Measurements from ENCODE around the gene GOLGA3. TPM values are rescaled to one million over a fixed set of nuclear protein-coding genes. Genes with fewer than 3 reads are reported as not detected.
A peak's percentile ranks its signal among the peaks of the same experiment; 100 is the strongest.

GOLGA3 gene
- total and polyA plus RNA-seq, 10 of the 15 experiments (the other 5 are each of a cell fraction or from before 2014, with no cell fraction given): 2.0 to 42.7 (median 15.2) TPM

- ChIA-PET POLR2A (no interaction called here), CTCF (interaction anchor here (0.7 kb wide), 1 partner anchor 19 kb away, joined by 3 read pairs; no protein-coding TSS in a partner anchor), SMC1A (ENCODE audit: uncharacterized antibody, unreplicated experiment) (no interaction called here), RAD21 (ENCODE audit: unreplicated experiment) (no interaction called here)
- no peaks in the 10 kb centered on the region for H3K79me2 ChIP-seq (ENCODE audit: control insufficient read depth, insufficient read depth, low read length)
- intact Hi-C loops (cut with micrococcal nuclease; ENCODE audit: unreplicated experiment) (no loop called here), in situ Hi-C loops (cut with MboI) (no loop called here)
- H3K36me3 ChIP-seq (ENCODE audit: control insufficient read depth in 2 of 2, insufficient read depth in 2 of 2, low read length in 1 of 2): peaks cover 6 to 8% of the 10 kb centered on the region in 2 experiments; a peak in 3 of 4 replicates
- 98% methylated on average over 27 of the region's 27 CpGs for WGBS (ENCODE audit: insufficient coverage, insufficient replicate concordance, low lambda C conversion rate, missing lambda C conversion rate)
- no peak overlapping the region for H3K9ac ChIP-seq (ENCODE audit: control insufficient read depth, insufficient read depth, low read length)
- DNase-seq (ENCODE audit: low read depth, low spot score): no peak
- no peak overlapping the region for H3K4me2 ChIP-seq (ENCODE audit: control insufficient read depth, insufficient read depth)
- no peak overlapping the region for H2AFZ ChIP-seq (ENCODE audit: control insufficient read depth, low read depth, low read length)
- H3K4me1 ChIP-seq (ENCODE audit: control insufficient read depth, insufficient read depth, low read length): no peaks in the 10 kb centered on the region
- no TSS peak for BruUV-seq (replicated peaks)
- no peak for TF ChIP-seq ZNF207 (IDR thresholded peaks at IDR 0.05; ENCODE audit: borderline replicate concordance)
- TF ChIP-seq HCFC1 (IDR thresholded peaks at IDR 0.05; ENCODE audit: low read length): no peak
- TF ChIP-seq POLR2A (IDR thresholded peaks at IDR 0.05; ENCODE audit: low read depth, low read length): 0 out of 2 replicates have a peak, but pooled peaks have one; percentile 35
- no peaks in the 10 kb centered on the region for H3K9me3 ChIP-seq (replicated peaks; ENCODE audit: control insufficient read depth, insufficient read depth, low read length)
- no peaks in the 10 kb centered on the region for H3K27me3 ChIP-seq (replicated peaks in 1 of 2; ENCODE audit: control insufficient read depth in 2 of 2, insufficient read depth in 2 of 2, low read length in 1 of 2)
- ATAC-seq: no peak
- H3K4me3 ChIP-seq: no peak overlapping the region
- no peaks in the 10 kb centered on the region for H4K20me1 ChIP-seq (ENCODE audit: control insufficient read depth, insufficient read depth)
- no peak overlapping the region for H3K27ac ChIP-seq (ENCODE audit: control insufficient read depth, insufficient read depth)
- no peak for FAIRE-seq
Measured at GRCh38 chr12:132837693-132838409, 9.2 kb upstream of the GOLGA3 start.

GRCh38 chr12:132836795-132837331 lies 8.2 kb upstream of the GOLGA3 start:
- FAIRE-seq (no peak), ATAC-seq (no peak), DNase-seq (ENCODE audit: low read depth, low spot score) (no peak)
- RAD21 ChIA-PET (ENCODE audit: unreplicated experiment): no interaction called here
- H2AFZ ChIP-seq (ENCODE audit: control insufficient read depth, low read depth, low read length): no peak overlapping the region
- SMC1A ChIA-PET (ENCODE audit: uncharacterized antibody, unreplicated experiment): no interaction called here
- no peaks in the 10 kb centered on the region for H4K20me1 ChIP-seq (ENCODE audit: control insufficient read depth, insufficient read depth)
- intact Hi-C loops (cut with micrococcal nuclease; ENCODE audit: unreplicated experiment): no loop called here
- H3K9ac ChIP-seq (ENCODE audit: control insufficient read depth, insufficient read depth, low read length): no peak overlapping the region
- peaks cover 6 to 8% of the 10 kb centered on the region in 2 experiments; a peak in 3 of 4 replicates for H3K36me3 ChIP-seq (ENCODE audit: control insufficient read depth in 2 of 2, insufficient read depth in 2 of 2, low read length in 1 of 2)
- WGBS (ENCODE audit: insufficient coverage, insufficient replicate concordance, low lambda C conversion rate, missing lambda C conversion rate): 51% methylated on average over 5 of the region's 5 CpGs
- POLR2A ChIA-PET: interaction anchor here (0.5 kb wide), 1 partner anchor 341 kb away, joined by 7 read pairs; no protein-coding TSS in a partner anchor
- H3K4me2 ChIP-seq (ENCODE audit: control insufficient read depth, insufficient read depth): no peak overlapping the region
- H3K4me1 ChIP-seq (ENCODE audit: control insufficient read depth, insufficient read depth, low read length): no peaks in the 10 kb centered on the region
- H3K27ac ChIP-seq (ENCODE audit: control insufficient read depth, insufficient read depth): no peak overlapping the region
- BruUV-seq (replicated peaks): no TSS peak
- no peaks in the 10 kb centered on the region for H3K27me3 ChIP-seq (replicated peaks in 1 of 2; ENCODE audit: control insufficient read depth in 2 of 2, insufficient read depth in 2 of 2, low read length in 1 of 2)
- CTCF ChIA-PET: interaction anchor here (0.6 kb wide), 2 partner anchors 65 to 94 kb away, joined by 3 to 4 read pairs; no protein-coding TSS in a partner anchor
- H3K79me2 ChIP-seq (ENCODE audit: control insufficient read depth, insufficient read depth, low read length): no peaks in the 10 kb centered on the region
- no peaks in the 10 kb centered on the region for H3K9me3 ChIP-seq (replicated peaks; ENCODE audit: control insufficient read depth, insufficient read depth, low read length)
- in situ Hi-C loops (cut with MboI): no loop called here
- H3K4me3 ChIP-seq: no peak overlapping the region
- TF ChIP-seq NKRF (conservative IDR thresholded peaks at IDR 0.05): no peak
- no peak for TF ChIP-seq FOS (IDR thresholded peaks at IDR 0.05; ENCODE audit: borderline replicate concordance, extremely low read depth, insufficient read length)
- no peak for TF ChIP-seq ZBED1 (IDR thresholded peaks at IDR 0.05; ENCODE audit: borderline replicate concordance)
- TF ChIP-seq POU2F2 (IDR thresholded peaks at IDR 0.05; ENCODE audit: borderline replicate concordance, low read depth, low read length): no peak
- no peak for TF ChIP-seq PRDM15 (CRISPR knock-in tag; IDR thresholded peaks at IDR 0.05)
- TF ChIP-seq ZNF274 (IDR thresholded peaks at IDR 0.05; ENCODE audit: insufficient read depth, insufficient read length): no peak
- no peak for TF ChIP-seq FOXM1 (IDR thresholded peaks at IDR 0.05; ENCODE audit: low read depth, low read length)
- TF ChIP-seq MTA3 (IDR thresholded peaks at IDR 0.05; ENCODE audit: borderline replicate concordance, low read length): no peak

Measured in GM12878 (cell line).